HG02943 (cell line): ENCODE data around the gene ZDHHC14.
A peak's percentile ranks its signal among the peaks of the same experiment; 100 is the strongest.

Source experiments
- ATAC-seq: cut with Tn5 transposase; IDR thresholded peaks from one replicate; pipeline ENCODE4 v1.9.1; 2021; ENCODE audit warnings: mild to moderate bottlenecking, low read depth, moderate library complexity; ENCODE audit not compliant: unreplicated experiment

Gene ZDHHC14

DNA sequence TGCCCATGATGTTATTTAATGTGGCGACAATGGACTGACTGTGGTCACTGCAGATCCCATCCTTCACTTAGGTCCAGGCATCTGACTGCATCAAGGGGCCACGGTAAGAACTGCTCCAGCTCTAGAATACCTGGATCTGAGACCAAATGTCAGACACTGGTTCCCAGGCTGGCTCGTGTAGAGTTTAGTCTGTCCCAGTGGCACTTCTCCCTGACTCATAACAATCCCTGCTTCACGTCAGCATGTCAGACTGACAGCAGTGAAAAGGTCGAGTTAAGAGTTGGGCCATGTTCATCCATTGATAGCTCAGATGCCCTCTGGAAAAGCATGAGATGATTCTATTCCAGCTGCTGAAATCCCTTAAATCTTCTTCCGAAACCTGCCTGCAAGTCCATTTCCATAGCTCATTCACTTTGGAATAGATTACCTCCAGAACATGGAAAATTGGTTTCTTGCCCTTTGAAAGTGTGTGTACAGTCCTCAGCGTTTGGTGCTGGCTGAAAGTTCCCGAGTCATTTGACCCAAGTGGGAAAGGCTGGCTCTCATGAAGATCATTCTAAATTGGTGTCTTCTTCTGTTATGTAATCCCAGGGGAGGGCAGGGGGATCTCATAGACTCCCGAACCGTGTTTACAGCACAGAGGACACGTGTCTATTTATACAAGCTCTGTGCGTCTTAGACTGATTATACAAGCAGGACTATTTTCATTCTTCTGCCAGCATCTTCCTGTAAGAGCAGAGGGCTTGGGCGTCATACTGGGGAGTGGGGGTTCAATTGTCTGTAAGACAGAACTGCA is 160.8 kb downstream of the ZDHHC14 start:
- no peak for ATAC-seq

DNA sequence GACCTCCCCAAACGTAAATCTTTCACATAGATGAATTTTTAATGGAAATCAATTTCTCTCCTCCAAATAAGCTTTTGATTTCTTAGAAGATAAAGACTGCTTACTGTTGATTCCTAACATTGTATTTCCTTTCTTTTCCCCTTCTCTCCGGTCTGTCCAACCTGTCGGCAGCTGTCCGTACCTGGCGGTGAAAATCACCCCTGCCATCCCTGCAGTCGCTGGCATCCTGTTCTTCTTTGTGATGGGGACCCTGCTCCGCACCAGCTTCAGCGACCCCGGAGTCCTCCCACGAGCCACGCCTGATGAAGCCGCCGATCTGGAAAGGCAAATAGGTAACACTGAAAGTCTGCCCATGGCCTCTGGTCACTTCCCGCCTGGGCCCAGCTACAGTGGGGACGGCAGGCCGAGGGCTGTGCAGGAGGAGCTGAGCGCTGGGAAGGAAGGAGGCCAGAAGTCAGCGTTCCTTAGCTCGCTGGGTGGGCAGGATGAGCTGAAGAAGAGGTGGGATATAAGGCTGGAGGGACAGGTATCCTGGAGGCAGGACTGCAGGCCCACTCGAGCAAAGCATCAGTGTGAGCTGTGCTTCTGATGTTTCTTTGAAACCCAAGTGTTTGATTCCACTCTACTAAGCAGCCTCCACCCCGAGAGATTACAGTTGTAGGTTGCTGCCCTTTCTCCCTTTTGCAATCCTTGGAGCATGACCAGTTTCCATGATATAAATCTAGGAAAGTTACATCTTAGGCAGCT is 161.6 kb downstream of the ZDHHC14 start:
- no peak for ATAC-seq

DNA sequence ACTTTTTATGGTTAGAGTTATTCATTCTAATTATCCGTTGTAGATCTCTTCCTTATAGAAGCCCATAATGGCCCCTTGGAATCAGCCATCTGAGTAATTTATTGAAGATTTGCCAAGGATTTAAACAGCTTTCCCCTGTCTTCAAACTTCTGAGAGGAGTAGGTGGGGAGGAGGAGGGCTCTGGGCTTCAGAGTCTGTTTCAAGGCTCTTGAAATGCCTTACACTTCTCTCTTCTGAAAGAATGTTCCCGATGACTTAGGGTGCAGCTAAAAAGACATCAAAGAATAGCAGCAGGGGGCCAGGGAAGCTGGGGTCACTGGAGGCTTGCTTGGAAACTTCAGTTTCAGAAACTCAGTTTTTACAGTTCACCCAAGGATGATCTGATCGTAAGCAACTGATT is 165.3 kb downstream of the ZDHHC14 start:
- ATAC-seq, result no peak

DNA sequence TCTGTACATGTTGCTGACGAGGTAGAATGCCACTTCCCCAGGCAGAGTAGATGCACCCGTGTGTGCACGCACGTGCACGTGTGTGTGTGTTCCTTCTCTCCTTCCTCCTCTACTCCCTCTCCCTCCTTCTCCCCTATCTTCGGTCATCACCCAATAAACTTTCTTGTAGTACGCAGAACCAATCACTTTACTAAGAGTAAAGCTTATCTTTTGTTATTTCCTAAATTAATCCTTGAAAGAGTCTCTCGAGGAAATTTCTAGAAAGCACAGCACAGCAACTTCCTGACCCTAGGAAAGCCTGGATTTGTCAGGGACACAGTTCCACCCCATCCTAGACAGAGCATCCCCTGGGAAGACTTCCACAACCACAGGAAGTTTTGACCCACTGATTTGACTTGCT is 166.1 kb downstream of the ZDHHC14 start:
- ATAC-seq, result no peak

DNA sequence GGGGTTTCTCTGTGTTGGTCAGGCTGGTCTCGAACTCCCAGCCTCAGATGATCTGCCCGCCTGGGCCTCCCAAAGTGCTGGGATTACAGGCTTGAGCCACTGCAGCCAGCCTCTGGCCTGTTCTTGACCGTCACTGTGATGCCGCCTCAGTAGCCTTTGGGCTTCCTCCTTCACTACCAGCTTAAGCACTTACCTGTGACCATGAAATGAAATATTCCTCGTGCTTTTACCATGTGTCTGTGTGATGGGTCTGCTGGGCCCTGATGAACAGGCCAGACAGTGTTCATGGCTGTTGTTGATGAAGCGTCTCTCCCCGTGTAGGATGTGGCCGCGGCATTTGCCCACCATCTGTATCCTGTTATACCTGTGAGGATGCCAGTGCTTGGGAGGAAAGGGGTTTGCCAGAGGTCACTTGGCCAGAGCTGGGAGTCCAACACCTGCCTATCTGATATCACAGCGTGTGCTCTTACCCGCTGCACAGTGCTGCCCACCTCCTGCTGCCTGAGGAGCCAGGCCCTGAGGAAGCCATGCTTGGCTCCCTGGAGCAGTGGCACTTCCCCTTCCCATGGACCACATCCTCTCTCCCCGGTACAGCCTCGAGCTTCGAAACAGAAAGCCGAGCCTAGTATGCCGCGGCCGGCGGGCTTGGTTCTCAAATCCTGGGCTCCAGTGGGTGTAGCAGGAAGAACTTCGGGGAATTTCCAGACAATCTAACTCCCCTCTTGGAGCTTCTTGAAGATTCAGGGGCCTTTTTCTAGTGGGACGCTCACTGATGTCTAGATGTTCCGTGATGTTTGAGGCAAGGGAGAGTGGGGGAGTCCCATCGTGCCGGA is 167.9 kb downstream of the ZDHHC14 start:
- no peak for ATAC-seq

DNA sequence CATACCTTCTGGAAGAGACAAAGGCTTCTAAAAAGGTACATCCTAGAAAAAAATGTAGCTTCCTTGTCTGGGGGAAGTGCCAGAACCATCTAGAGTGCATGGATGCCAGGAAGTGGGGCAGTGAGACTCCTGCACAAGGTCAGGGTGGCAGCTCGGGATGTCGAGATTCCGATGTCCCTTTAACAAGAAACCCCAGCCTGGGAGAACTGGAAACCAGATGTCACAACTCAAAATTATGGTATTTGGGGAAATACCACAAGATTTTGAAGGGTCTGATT is 168.4 kb downstream of the ZDHHC14 start:
- ATAC-seq, result no peak

DNA sequence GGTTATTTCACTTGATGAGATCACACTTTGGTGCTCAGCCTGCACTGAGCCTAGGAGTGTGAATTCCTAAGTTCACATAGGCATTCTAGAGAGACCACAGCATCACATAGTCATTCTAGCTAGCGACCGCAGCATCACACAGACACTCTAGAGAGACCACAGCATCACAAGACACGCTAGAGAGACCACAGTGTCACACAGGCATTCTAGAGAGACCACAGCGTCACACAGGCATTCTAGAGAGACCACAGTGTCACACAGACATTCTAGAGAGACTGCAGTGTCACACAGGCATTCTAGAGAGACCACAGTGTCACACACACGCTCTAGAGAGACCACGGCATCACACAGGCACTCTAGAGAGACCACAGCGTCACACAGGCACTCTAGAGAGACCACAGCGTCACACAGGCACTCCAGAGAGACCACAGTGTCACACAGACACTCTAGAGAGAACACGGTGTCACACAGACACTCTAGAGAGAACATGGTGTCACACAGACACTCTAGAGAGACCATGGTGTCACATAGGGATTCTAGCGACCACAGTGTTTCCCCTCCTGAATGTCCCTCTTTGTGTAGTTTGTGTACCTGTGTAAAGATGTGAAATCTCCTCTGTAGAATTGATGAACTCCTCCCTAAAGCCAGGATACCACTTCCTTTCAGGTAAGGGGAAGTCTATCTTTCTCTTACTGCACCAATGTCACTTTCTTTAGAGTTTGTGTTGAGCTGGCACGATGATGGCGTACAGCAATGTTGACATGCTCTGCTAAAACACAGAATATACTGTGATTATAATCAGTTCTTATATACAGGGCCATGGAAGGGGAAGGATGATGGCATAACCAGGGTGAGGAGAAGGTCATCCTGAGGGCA is 169.4 kb downstream of the ZDHHC14 start:
- ATAC-seq, result no peak

DNA sequence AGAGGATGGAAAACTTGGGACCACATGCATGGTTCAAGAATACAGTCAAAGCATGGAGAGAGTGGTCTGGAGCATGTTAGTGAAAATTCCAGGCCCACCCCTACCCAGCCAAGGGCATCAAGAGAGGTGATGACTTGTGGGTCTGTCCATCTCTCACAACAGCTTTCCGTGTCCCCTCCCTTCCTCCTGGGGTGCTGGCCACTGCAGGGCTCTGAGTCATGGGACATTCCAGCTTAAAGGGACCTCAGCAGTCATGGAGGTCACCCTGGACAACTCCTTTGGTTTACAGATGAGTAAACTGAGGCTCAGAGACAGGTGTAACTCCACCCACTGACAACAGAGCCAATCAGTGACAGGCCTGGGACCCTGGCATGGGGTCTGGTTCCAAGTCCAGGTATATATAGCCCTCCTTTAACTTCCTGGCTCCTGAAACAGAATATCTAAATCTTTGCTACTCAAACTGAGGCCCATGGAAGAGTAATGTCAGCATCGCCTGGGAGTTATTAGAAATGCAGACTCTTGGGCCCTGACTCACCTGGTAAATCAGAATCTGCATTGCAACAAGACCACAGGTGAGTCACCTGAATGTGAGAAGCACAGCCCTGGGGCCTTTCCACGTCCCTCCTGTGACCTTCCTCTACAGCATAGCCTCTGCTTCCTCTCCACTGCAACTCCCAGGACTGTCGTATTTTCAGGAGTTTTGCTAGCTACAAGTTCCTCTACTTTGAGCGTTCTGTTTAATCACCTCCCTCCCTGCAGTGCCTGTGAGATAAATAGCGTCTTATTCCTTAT is 170.2 kb downstream of the ZDHHC14 start:
- no peak for ATAC-seq

DNA sequence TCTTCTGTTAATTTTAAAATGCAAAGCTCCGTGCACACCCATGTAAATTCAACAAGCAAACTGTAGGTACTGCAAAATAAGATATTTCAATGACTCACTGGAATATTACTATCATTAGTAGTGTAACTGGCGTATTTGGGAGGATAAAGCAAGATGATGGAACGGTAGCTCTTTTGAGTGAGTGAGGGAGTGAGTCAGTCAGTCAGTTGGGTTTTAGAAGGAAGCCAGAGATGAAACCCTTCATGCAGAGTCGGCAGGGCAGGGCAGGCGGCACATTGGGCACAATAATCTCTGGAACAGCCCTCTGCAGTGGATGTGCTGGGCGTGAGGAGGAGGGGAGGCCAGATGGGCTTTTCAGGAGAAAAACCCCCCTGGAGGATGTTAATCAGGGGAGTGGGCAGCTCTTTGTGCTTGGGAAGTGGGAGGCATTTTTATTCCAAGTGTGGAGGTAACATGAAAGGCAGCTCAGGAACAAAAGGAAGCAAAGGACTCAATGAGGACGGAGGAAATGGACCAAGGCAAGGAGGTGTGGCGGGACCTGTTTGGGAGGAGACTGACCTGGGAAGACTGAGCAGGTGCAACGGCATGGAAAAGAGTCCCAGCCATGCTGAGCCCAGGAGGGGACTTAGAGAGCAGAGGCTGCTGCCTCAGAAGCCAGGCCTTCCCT is 171.2 kb downstream of the ZDHHC14 start:
- ATAC-seq, result no peak

DNA sequence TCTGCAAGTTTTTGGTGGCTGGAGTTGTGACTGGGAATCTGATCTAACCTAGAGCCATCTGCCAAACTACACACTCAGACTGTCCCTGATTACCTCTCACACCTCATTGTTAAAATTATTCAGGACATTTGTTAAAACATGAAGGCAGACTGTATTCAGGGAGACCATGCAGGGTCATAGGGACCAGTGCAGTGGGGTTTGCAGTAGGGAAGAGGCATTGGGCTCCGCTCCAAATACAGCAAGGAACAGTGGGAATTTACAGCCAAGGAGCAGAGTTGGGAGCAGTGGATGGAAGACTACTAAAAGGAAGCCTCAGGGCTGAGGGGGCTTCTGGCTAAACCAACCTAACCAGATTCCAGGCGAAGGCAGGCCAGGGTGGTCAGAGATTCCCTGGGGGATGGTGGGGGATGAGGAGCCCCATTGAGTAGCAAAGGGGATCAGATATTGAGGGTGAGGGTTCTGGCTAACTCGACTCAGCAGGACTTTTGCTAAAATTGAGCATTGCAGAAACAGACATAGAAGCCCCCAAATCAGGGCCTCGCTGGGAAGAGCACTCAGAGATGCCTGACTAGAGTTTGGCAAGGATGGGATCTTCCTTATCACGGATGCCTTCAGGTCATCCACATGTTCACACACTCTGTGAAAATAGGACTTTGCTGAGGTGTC is 172.0 kb downstream of the ZDHHC14 start:
- ATAC-seq, result no peak

DNA sequence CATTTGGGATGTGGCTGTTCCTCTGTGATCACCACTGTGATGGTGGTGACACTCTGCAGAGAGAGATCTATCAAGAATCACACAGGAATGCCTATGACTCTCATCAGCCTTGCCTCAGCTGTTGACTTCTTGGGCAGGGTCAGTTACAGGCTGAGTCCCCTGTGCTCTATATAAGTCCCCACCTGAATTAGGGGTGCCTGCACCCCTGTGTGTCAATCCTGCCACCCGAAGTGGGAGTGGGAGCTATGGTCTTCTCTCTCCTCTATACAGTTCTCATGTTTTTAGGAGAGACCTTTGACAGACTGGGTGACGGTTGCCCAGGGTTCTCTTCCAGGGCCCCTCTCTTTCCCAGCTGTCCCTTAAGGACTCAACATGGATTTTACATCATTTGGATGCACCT is 173.8 kb downstream of the ZDHHC14 start:
- ATAC-seq, result no peak

DNA sequence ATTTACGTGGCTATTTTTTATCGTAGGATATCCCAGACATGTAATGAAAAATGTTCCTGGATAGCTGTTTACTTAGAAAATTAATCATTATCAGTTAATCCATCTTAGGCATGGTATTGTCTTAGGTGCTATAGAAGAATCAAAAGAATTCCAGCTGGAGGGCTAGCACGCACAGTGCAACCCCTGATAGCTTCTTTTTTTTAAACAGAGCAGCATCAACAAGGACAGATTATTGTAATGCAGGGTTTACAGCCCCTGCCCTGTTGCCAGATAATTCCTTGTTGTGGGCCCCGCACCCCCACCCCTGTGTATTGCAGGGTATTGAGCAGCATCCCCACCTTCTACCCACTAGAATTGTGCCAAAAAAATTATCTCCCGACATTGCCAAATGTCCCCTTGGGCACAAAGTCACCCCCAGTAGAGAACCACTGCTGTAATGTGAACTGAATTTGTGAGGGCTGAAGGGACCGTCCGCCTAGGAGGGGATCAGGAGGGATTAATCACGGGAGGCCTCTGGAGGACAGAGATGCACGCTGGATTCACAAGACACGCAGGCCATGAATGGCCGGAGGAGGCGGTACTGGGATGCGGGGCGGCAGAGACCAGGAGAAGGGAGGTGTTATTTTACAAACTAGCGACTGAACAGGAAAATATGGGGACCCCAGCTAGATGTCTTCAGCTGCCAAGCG is 174.6 kb downstream of the ZDHHC14 start:
- ATAC-seq, result no peak

DNA sequence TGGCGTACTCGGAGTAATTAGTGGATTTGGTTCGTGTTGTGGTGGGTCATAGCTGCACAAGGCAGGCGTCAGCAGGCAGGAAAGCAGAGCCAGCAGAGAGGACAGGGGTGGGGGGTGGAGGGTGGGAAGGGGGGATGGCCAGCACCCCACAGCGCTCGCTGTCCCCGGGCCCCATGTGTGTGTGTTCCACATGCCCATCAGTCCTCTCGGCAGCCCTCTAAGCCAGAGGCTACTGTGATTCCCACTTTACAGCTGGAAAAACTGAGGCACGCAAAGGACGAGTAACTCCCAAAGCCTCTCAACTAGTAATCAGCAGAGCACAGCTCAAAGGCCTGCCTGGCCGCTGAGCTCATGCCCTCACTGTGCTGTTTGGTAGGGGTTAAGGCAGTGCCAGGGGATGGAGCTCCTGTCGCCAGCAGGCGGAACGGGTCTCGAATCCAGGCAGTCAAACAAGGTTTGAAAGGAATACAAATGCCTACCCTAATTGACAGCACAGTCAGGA is 175.2 kb downstream of the ZDHHC14 start:
- ATAC-seq, result no peak

DNA sequence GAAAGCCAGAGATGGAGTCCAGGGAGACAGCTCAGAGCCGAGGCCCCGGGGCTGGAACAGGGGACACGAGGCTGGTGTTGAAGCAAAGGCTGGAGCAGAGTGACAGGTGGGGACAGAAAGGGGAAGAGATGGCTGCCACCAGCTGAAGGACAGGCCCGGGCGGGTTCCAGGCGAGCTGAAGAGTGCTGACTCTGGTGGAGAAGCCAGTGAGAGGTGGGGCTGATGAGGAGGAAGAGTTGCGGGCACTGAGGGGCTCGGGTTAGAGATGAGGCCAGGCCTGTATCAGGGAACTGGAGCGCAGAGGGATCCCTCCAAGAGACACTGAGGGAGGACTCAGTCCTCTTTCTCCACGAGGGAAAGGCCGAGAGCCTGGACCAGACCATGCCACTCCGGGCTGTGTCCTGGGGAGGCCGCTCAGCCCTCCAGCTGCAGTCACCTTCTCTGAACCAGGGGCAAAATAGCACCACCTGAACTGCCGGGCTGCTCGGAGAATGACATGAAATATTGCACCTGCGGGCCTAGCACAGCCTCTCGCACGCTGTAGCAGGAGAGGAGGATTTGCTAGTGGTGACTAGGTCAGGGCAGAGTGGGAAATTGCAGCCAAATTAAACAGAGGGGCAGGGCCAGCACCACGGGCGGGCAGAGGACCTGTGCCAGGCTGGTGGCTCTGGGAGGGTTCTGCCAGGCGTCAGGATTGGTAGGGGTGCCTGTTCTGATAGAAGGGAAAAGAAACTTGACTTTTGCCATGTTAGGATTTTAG is 175.9 kb downstream of the ZDHHC14 start:
- no peak for ATAC-seq

DNA sequence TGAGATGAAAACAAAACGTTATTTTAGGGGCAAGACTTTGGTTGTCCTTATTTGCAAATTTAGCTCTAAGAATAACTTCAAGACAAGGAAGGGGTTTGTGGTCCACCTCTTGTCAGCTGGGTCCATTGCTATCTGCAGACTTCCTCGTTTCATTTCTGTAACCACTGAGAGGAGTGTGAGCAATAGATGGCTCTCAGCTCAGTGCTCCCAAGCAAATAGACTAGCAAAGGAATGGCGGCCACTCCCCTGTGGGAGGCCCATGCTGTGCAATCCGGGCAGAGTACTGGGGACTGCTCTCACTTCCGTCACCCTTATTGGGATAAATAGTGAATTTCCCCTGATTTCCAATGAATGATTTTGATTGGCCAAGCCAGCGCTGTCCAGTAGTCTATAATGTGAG is 176.6 kb downstream of the ZDHHC14 start:
- peak; percentile 45 for ATAC-seq

DNA sequence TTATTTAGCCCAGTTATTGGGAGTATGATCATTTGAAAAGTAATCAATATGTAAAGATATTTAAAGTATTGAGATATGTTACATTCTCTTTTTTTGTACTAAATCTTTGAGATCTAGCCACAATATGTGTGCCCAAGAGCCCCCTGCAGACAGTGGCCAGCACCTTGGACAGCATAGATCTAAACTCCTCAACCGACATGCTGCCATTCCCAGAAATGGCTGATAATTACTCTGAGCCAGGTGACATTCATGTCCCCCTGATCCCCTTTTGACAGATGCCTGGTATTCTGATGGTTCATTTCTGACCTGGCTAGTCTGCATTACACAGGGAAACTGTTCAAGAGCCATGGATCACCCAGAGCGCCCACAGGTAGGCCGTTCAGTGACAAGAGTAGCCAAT is 177.1 kb downstream of the ZDHHC14 start:
- ATAC-seq, result no peak
